CD14-positive monocyte (primary cell): ENCODE data around the gene GCGR. TPM values are rescaled to one million over a fixed set of nuclear protein-coding genes. Genes with fewer than 3 reads are reported as not detected.

Experiments used
- DNase-seq, 3 donors: peaks; one replicate each; pipeline ENCODE4 v3.0.0-alpha.2; 2011 to 2022
- H2AFZ ChIP-seq: 2 replicates; pipeline ENCODE4 v1.6.0; 2012; ENCODE audit warnings: mild to moderate bottlenecking, low read depth, low read length, inconsistent platforms; ENCODE audit not compliant: insufficient read depth, poor library complexity, severe bottlenecking
- H3K27ac ChIP-seq, 2 donors: 1 replicate in 1 of 2; 2 replicates in 1 of 2; pipeline ENCODE4 v1.5.1; 2012 to 2013; ENCODE audit warnings: low read length in 2 of 2, control low read depth in 1 of 2, inconsistent platforms in 1 of 2, low read depth in 1 of 2, mild to moderate bottlenecking in 1 of 2
- H3K27me3 ChIP-seq, 2 donors: one replicate each; pipeline versions ENCODE4 v1.6.0 to v1.6.1; 2011 to 2013; ENCODE audit warnings: low read length in 2 of 2; ENCODE audit not compliant: control insufficient read depth in 2 of 2, insufficient read depth in 2 of 2
- H3K36me3 ChIP-seq, 2 donors: replicated peaks in 1 of 2; 1 replicate in 1 of 2; 2 replicates in 1 of 2; pipeline versions ENCODE4 v1.5.1 to v1.6.1; 2012 to 2013; ENCODE audit warnings: low read length in 2 of 2, control low read depth in 1 of 2, inconsistent platforms in 1 of 2, mild to moderate bottlenecking in 1 of 2; ENCODE audit not compliant: insufficient read depth in 2 of 2, control insufficient read depth in 1 of 2
- H3K4me1 ChIP-seq, 2 donors: 1 replicate in 1 of 2; 2 replicates in 1 of 2; pipeline versions ENCODE4 v1.5.1 to v1.6.1; 2012 to 2013; ENCODE audit warnings: low read length in 2 of 2, control low read depth in 1 of 2, inconsistent platforms in 1 of 2, mild to moderate bottlenecking in 1 of 2, moderate library complexity in 1 of 2; ENCODE audit not compliant: insufficient read depth in 2 of 2, control insufficient read depth in 1 of 2
- H3K4me2 ChIP-seq: replicated peaks from 2 replicates; pipeline ENCODE3; 2012; ENCODE audit warnings: low read length, moderate library complexity, mild to moderate bottlenecking; ENCODE audit not compliant: poor library complexity, severe bottlenecking; ENCODE audit errors: extremely low read depth
- H3K4me3 ChIP-seq, 3 experiments: fragments of 200-600 bp in 1 of 3; sonication (generic) in 1 of 3; replicated peaks in 1 of 3; 1 replicate in 2 of 3; 2 replicates in 1 of 3; pipeline ENCODE4 v1.5.1; 2011 to 2013; ENCODE audit warnings: low read length in 3 of 3, mild to moderate bottlenecking in 3 of 3, control low read depth in 2 of 3, low read depth in 2 of 3, inconsistent platforms in 1 of 3, moderate library complexity in 1 of 3
- H3K79me2 ChIP-seq: 2 replicates; pipeline ENCODE4 v1.6.0; 2012; ENCODE audit warnings: mild to moderate bottlenecking, control low read depth, inconsistent platforms, low read length, moderate library complexity; ENCODE audit not compliant: insufficient read depth
- H3K9ac ChIP-seq: 2 replicates; pipeline ENCODE4 v1.6.0; 2017; ENCODE audit warnings: low read length, mild to moderate bottlenecking; ENCODE audit not compliant: insufficient read depth, poor library complexity, severe bottlenecking
- H3K9me3 ChIP-seq, 2 donors: replicated peaks in 1 of 2; 1 replicate in 1 of 2; 2 replicates in 1 of 2; pipeline versions ENCODE4 v1.5.1 to v1.6.1; 2012 to 2013; ENCODE audit warnings: low read length in 2 of 2, control low read depth in 1 of 2; ENCODE audit not compliant: control insufficient read depth in 1 of 2, insufficient read depth in 1 of 2
- H4K20me1 ChIP-seq: 2 replicates; pipeline ENCODE4 v1.6.0; 2012; ENCODE audit warnings: mild to moderate bottlenecking, low read length, control low read depth, moderate library complexity; ENCODE audit not compliant: insufficient read depth
- H3K27ac Mint-ChIP-seq, 7 donors: one replicate each; pipeline ENCODE4 v1.8.0; 2020; ENCODE audit warnings: mild to moderate bottlenecking in 7 of 7, mixed read lengths in 7 of 7, moderate library complexity in 6 of 7, inconsistent platforms in 2 of 7
- H3K27me3 Mint-ChIP-seq, 3 donors: one replicate each; pipeline ENCODE4 v1.8.0; 2021 to 2022; ENCODE audit warnings: low read depth in 3 of 3, mild to moderate bottlenecking in 3 of 3, mixed read lengths in 3 of 3, moderate library complexity in 3 of 3, inconsistent platforms in 1 of 3
- H3K36me3 Mint-ChIP-seq, 2 donors: one replicate each; pipeline ENCODE4 v1.8.0; 2020; ENCODE audit warnings: mixed read lengths in 2 of 2, inconsistent platforms in 1 of 2, mild to moderate bottlenecking in 1 of 2
- H3K4me1 Mint-ChIP-seq: one replicate; pipeline ENCODE4 v1.8.0; 2020; ENCODE audit warnings: mild to moderate bottlenecking, mixed read lengths
- H3K4me3 Mint-ChIP-seq, 2 donors: one replicate each; pipeline ENCODE4 v1.8.0; 2020; ENCODE audit warnings: mild to moderate bottlenecking in 2 of 2, mixed read lengths in 2 of 2, moderate library complexity in 1 of 2
- H3K9me3 Mint-ChIP-seq, 7 donors: one replicate each; pipeline ENCODE4 v1.8.0; 2020 to 2022; ENCODE audit warnings: mixed read lengths in 7 of 7, mild to moderate bottlenecking in 6 of 7, moderate library complexity in 6 of 7, inconsistent platforms in 2 of 7
- CTCF ChIP-seq: fragments of 200-600 bp; IDR thresholded peaks from one replicate; pipeline ENCODE4 v1.8.0; 2022; ENCODE audit warnings: antibody characterized with exemption, mild to moderate bottlenecking
- WGBS: methylation state at CpG from one replicate; pipeline ENCODE4 v1.1.5; 2013; ENCODE audit warnings: missing lambda C conversion rate; ENCODE audit not compliant: insufficient coverage; 5-methylcytosine and 5-hydroxymethylcytosine counted together
- intact Hi-C, 2 donors: fragments of 100-400 bp; cut with micrococcal nuclease; formaldehyde crosslinking; loops; one replicate each; pipeline versions ENCODE4 v1.15.0 to v1.15.1; 2023
- polyA plus RNA-seq, 3 donors: library from polyadenylated mRNA; depleted of rRNA in 1 of 3; unstranded in 2 of 3; stranded (reverse) in 1 of 3; fragments of 300-500 nt in 2 of 3; fragments of >200 nt in 1 of 3; fragmentation: Illumina TruSeq in 2 of 3; gene quantifications; 1 replicate in 2 of 3; 2 replicates in 1 of 3; pipeline ENCODE4 v1.2.3, GENCODE V29; 2012 to 2021

GCGR gene
- polyA plus RNA-seq, 3 donors = not detected

GRCh38 chr17:81821147-81821546 lies 17.2 kb downstream of the GCGR start:
- 95% methylated on average over 6 of the region's 8 CpGs for WGBS
- H3K79me2 ChIP-seq = peaks cover 3% of the 10 kb centered on the region
- no peak overlapping the region for H3K27ac Mint-ChIP-seq
- H3K4me3 ChIP-seq = no peak overlapping the region
- peaks cover 11 to 14% of the 10 kb centered on the region in 2 donors for H3K36me3 ChIP-seq
- H2AFZ ChIP-seq = no peak overlapping the region
- H4K20me1 ChIP-seq = peaks cover 12% of the 10 kb centered on the region
- H3K9me3 Mint-ChIP-seq = no peaks in the 10 kb centered on the region
- peaks cover 0 to 17% (median 9%) of the 10 kb centered on the region in 3 donors for H3K27me3 Mint-ChIP-seq
- no peak overlapping the region for H3K4me3 Mint-ChIP-seq
- intact Hi-C loops = loop anchor here in 1 of 2 donors (5.0 kb wide), 1 partner anchor 36 kb away; no protein-coding TSS in a partner anchor
- no peak for DNase-seq
- H3K27me3 ChIP-seq = peaks cover 0 to 4% of the 10 kb centered on the region in 2 donors
- H3K4me2 ChIP-seq = no peak overlapping the region
- no peak overlapping the region for H3K9ac ChIP-seq
- H3K27ac ChIP-seq = no peak overlapping the region
- peaks cover 4 to 10% of the 10 kb centered on the region in 2 donors for H3K4me1 ChIP-seq
- no peaks in the 10 kb centered on the region for H3K9me3 ChIP-seq
- H3K4me1 Mint-ChIP-seq = peaks cover 8% of the 10 kb centered on the region
- H3K36me3 Mint-ChIP-seq = peaks cover 10 to 17% of the 10 kb centered on the region in 2 donors
- no peak for TF ChIP-seq CTCF

GRCh38 chr17:81821603-81822311 lies 17.8 kb downstream of the GCGR start:
- Histone ChIP-seq H3K9me3 (no peaks in the 10 kb centered on the region), H3K4me2 (peak overlapping the region; percentile 1), H3K27me3 (peaks cover 0 to 4% of the 10 kb centered on the region in 2 donors), H3K79me2 (peaks cover 5% of the 10 kb centered on the region), H3K27ac (no peak overlapping the region), H3K9ac (peak overlapping the region; percentile 4), H3K4me3 (no peak overlapping the region), H3K4me1 (peaks cover 4 to 10% of the 10 kb centered on the region in 2 donors), H4K20me1 (peaks cover 14% of the 10 kb centered on the region), H3K36me3 (peaks cover 11 to 14% of the 10 kb centered on the region in 2 donors), H2AFZ (no peak overlapping the region)
- Mint-ChIP-seq H3K36me3 (peaks cover 12 to 19% of the 10 kb centered on the region in 2 donors), H3K27ac (no peak overlapping the region), H3K4me3 (no peak overlapping the region), H3K4me1 (peaks cover 8% of the 10 kb centered on the region), H3K27me3 (peaks cover 0 to 13% (median 8%) of the 10 kb centered on the region in 3 donors), H3K9me3 (no peaks in the 10 kb centered on the region)
- peak; percentile 41 for TF ChIP-seq CTCF
- peak in 2 of 3 donors; percentile 33 to 46 for DNase-seq
- intact Hi-C loops = loop anchor here in 1 of 2 donors (5.0 kb wide), 1 partner anchor 36 kb away; no protein-coding TSS in a partner anchor
- WGBS = 64% methylated on average over 11 of the region's 20 CpGs
